Measurements from ENCODE around the gene SLC25A21.
"Not testable (repeated sequence)": the region's sequence is repeated elsewhere in the genome, so short reads cannot be mapped to it uniquely, and the experiment has no call there.

SLC25A21 gene

GRCh38 chr14:36820111-36820709 lies 352.2 kb downstream of the SLC25A21 start:
- DNase-seq (ENCODE audit: low spot score), result no peak
- TF ChIP-seq, protein P1, sequence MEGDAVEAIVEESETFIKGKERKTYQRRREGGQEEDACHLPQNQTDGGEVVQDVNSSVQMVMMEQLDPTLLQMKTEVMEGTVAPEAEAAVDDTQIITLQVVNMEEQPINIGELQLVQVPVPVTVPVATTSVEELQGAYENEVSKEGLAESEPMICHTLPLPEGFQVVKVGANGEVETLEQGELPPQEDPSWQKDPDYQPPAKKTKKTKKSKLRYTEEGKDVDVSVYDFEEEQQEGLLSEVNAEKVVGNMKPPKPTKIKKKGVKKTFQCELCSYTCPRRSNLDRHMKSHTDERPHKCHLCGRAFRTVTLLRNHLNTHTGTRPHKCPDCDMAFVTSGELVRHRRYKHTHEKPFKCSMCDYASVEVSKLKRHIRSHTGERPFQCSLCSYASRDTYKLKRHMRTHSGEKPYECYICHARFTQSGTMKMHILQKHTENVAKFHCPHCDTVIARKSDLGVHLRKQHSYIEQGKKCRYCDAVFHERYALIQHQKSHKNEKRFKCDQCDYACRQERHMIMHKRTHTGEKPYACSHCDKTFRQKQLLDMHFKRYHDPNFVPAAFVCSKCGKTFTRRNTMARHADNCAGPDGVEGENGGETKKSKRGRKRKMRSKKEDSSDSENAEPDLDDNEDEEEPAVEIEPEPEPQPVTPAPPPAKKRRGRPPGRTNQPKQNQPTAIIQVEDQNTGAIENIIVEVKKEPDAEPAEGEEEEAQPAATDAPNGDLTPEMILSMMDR (IDR thresholded peaks at IDR 0.05; ENCODE audit: extremely low read depth, insufficient read depth, missing control alignments), result no peak
- in situ Hi-C loops (cut with MboI; ENCODE audit: low pct_unique_long_range_greater_than_20kb, low sequenced_read_pairs, unreplicated experiment), result no loop called here

- DNase-seq (ENCODE audit: low spot score), result no peak
- TF ChIP-seq, protein P1 (IDR thresholded peaks at IDR 0.05; ENCODE audit: extremely low read depth, insufficient read depth, missing control alignments), result no peak
Measured at GRCh38 chr14:36818794-36819384, 353.5 kb downstream of the SLC25A21 start.

GRCh38 chr14:36818246-36818645 lies 354.2 kb downstream of the SLC25A21 start:
- no peak for DNase-seq (ENCODE audit: low spot score)
- in situ Hi-C loops (cut with MboI; ENCODE audit: low pct_unique_long_range_greater_than_20kb, low sequenced_read_pairs, unreplicated experiment), result no loop called here
- TF ChIP-seq, protein P1 (IDR thresholded peaks at IDR 0.05; ENCODE audit: extremely low read depth, insufficient read depth, missing control alignments), result no peak

More at GRCh38 chr14:36818794-36819384, 353.5 kb downstream of the SLC25A21 start:
- in situ Hi-C loops (cut with MboI; ENCODE audit: low pct_unique_long_range_greater_than_20kb, low sequenced_read_pairs, unreplicated experiment), result no loop called here

DNA sequence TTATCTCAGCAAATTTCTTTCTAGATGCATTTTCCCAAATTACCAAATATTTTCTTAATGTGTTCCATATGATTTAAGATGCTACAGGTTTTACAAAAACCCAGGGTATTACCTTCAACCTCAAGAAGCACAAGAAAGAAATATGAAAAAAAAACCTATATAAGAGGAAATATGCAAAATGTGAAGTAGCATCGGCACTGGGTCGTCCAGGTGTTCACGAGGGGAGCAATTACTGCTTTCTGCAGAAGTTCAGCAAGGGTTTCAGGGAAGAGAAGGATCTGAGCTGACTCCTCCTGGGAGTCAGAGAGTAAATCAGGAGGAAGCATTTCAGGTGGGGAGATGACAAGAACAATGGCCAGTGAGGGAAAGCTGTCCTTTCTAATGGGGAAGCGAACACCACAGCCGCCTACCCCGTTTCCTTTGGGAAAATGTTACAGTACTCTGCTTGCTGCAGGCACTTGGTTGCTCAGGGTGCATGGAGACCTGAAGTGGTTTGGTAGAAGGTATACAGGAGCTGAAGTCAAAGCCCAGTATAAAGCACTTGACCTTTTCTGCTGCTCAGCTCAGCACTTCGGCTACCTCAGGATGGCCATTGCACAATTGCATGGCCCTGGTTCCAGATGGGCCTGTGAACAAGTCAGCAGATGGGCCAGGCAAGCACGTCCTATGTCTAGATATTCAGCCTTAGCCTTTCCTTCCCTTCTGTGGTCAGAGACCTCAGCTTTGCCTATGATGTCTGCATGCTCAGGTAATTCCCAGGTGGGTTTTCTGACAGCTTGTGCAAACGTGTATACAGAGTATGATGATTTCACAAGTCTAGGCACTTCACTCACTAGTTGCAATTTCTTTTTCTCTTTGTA lies 355.1 kb downstream of the SLC25A21 start:
- in situ Hi-C loops (cut with MboI; ENCODE audit: low pct_unique_long_range_greater_than_20kb, low sequenced_read_pairs, unreplicated experiment), result no loop called here
- TF ChIP-seq, protein P1 (IDR thresholded peaks at IDR 0.05; ENCODE audit: extremely low read depth, insufficient read depth, missing control alignments), result no peak
- no peak for DNase-seq (ENCODE audit: low spot score)

DNA sequence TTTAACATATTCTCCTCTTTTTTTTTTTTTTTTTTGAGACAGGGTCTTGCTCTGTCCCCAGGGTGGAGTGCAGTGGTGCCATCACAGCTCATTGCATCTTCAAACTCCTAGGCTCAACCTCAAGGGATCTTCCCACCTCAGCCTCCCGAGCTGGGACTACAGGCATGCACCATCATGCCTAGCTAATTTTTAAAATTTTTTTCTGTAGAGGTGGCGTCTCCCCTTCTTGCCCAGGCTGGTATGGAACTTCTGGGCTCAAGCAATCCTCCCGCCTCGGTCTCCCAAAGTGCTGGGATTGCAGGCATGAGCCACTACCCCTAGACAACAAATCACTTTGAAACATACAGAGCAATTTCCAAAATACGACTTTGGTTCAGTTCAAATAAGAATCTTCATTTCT lies 355.9 kb downstream of the SLC25A21 start:
- no peak for DNase-seq (ENCODE audit: low spot score)
- TF ChIP-seq, protein P1 (IDR thresholded peaks at IDR 0.05; ENCODE audit: extremely low read depth, insufficient read depth, missing control alignments), result no peak
- in situ Hi-C loops (cut with MboI; ENCODE audit: low pct_unique_long_range_greater_than_20kb, low sequenced_read_pairs, unreplicated experiment), result no loop called here

DNA sequence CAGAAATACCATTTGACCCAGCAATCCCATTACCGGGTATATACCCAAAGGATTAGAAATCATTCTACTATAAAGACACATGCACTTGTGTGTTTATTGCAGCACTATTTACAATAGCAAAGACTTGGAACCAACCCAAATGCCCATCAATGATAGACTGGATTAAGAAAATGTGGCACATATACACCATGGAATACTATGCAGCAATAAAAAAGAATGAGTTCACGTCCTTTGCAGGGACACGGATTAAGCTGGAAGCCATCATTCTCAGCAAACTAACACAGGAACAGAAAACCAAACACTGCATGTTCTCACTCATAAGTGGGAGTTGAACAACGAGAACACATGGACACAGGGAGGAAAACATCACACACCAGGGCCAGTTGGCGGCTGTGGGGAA lies 357.6 kb downstream of the SLC25A21 start:
- DNase-seq (ENCODE audit: low spot score); in situ Hi-C loops (cut with MboI; ENCODE audit: low pct_unique_long_range_greater_than_20kb, low sequenced_read_pairs, unreplicated experiment): not testable (repeated sequence)

DNA sequence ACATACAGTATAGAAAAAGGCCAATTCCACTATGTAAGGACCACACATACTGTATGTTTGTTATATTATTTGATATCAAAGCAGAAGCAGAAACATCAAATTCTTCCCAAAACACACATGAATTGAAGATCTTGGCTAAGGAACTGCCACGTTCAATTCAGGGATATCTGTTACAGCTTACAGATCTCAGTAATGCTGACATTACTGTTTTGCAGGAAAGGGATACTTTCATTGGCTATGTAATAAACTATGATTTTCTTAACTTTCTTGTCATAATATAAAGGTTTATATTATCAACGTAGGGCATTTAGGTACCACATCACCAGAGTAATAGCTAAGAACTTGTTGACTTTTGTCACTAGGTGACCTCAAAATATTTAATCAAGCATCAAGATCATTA lies 362.2 kb downstream of the SLC25A21 start:
- DNase-seq (ENCODE audit: low spot score), result no peak
- in situ Hi-C loops (cut with MboI; ENCODE audit: low pct_unique_long_range_greater_than_20kb, low sequenced_read_pairs, unreplicated experiment), result no loop called here
- TF ChIP-seq, protein P1 (IDR thresholded peaks at IDR 0.05; ENCODE audit: extremely low read depth, insufficient read depth, missing control alignments), result no peak
